Bone marrow (tissue), 2 donors: ENCODE measurements around the gene GPR162.

Experiments
- DNase-seq, 2 donors: peaks; one replicate each; lab custom pipeline; 2025; lab: John Stamatoyannopoulos, UW

GPR162 gene

DNA sequence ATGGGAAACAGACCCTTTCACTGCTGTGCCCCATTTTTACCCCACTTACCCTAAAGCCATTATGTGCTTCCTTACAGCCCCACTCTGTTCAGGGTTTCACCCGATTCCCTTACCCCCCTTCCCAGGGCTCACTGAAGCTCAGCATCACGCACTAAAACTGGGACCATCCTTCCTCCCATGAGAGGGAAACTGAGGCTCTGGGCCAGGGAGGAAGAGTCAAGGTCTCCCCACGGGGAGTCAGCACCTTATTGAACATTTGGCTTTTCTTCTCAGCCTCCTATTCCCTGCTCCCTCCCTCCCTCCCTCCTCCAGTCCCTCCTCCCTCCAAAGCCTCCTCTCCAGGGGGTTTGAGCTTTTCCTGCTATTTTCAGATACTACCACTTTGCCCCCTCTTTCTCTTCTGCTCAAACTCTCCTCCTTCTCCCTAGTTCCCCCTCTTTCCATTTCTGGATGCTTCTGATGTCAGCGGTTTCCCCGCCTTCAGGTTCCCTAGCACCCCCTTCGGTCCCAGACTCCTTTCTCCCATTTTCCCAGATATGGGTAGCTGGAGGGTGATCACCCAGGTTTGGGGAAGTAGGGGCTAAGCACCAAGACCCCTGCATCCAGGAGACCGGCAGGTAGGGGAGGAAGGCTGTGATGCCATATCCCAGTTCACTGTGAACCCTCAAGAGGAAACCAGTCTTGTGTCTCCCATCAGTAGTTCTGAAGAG, 960 bp downstream of the GPR162 start:
- DNase-seq = no peak

- DNase-seq = no peak
Observed at GRCh38 chr12:6823182-6824084, 1.8 kb downstream of the GPR162 start.

- DNase-seq = no peak
Observed at GRCh38 chr12:6824085-6824775, 2.6 kb downstream of the GPR162 start.

- no peak for DNase-seq
Observed at GRCh38 chr12:6824901-6825381, 3.3 kb downstream of the GPR162 start.

DNA sequence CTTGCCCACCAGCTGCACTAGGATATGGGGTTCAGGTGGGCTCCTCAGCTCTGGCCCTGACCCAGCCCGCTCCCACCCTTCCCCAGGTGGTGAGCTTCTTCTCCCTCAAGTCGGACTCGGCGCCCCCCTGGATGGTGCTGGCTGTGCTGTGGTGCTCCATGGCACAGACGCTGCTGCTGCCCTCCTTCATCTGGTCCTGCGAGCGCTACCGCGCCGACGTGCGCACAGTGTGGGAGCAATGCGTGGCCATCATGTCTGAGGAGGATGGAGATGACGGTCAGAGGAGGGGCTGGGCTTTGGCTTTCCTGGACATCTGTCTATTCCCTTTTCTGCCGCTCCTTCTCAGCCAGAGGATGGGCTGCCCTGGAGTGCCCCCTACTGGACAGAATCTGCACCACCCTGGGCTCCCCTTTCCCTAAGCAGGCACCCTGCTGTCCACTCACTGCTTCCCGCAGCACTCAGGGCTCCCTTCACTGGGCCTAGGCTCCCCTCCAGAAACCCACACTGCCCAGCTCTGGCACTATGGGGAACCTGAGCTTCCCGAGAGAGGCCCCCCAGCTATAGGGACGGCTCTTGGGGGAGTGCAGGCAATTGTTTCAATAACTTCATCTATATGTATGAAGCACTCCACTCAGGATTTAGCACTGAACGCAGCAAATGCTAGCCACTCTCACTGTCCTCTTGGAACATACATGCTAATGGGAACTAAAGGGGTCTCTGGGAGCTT, 3.9 kb downstream of the GPR162 start:
- DNase-seq = peak; percentile 57 to 65

DNA sequence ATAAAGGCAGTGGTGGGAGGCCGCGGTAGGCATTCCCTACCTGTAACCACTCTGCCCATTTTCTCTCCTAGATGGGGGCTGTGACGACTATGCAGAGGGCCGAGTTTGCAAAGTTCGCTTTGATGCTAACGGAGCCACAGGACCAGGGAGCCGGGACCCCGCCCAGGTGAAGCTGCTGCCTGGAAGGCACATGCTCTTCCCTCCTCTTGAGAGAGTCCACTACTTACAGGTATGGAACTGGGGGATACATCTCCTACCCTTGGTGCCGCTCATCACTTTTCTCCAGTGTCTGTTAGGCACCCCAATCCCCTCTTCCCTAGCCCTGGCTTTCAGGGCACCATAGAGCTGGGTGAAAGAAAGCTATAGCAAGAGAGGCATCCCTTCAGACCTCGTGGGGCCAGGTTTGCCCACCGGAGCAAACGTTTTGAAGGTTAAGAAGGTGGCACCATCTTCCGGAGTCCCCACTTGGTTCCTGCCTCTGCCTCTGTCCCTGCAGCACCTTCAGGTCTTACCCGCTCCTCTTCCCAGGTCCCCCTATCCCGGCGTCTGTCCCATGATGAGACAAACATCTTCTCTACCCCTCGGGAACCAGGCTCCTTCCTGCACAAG, 4.6 kb downstream of the GPR162 start:
- DNase-seq = no peak

GRCh38 chr12:6826734-6827436, 5.3 kb downstream of the GPR162 start:
- no peak for DNase-seq

GRCh38 chr12:6827437-6827911, 5.9 kb downstream of the GPR162 start:
- DNase-seq = peak in 1 of 2 donors; percentile 14

- no peak for DNase-seq
Observed at GRCh38 chr12:6827982-6828780, 6.6 kb downstream of the GPR162 start, which contains the start of gene P3H3. Gene P3H3 (plus strand): TSS chr12:6828407. CDS start chr12:6828441, 34 bp downstream.

DNA sequence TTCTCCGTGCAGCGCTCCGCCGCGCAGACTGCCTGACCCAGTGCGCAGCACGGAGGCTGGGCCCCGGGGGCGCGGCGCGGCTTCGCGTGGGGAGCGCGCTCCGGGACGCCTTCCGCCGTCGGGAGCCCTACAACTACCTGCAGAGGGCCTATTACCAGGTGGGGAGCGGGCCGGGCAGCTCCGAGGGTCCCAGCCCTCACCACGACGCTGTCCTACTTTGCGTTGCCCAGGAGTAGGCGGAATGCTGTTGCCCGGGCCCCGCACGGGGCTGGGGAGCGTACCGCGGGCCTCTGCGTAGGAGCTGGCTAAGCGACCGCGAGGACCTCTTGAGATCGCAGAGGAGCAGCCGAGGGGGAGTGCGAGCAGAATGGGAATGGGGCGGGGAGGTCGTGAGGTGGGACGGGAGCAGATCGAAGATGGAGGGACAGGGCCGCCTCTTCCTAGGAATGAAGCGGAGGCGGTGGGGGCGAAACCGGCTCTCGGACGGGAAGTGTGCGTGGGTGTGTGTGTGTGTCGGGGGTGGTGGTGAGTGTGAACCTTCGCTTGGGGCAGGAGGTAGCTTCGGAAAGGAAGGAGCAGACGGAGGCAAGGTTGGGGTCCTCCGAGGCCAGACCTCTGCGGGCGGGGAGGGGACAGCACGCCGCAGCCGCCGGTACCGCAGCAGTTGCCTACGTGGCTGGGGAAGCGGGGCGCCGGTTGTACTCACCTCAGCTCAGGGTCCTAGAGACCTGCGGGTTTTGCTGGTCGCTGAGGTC, 7.3 kb downstream of the GPR162 start:
- DNase-seq = no peak

DNA sequence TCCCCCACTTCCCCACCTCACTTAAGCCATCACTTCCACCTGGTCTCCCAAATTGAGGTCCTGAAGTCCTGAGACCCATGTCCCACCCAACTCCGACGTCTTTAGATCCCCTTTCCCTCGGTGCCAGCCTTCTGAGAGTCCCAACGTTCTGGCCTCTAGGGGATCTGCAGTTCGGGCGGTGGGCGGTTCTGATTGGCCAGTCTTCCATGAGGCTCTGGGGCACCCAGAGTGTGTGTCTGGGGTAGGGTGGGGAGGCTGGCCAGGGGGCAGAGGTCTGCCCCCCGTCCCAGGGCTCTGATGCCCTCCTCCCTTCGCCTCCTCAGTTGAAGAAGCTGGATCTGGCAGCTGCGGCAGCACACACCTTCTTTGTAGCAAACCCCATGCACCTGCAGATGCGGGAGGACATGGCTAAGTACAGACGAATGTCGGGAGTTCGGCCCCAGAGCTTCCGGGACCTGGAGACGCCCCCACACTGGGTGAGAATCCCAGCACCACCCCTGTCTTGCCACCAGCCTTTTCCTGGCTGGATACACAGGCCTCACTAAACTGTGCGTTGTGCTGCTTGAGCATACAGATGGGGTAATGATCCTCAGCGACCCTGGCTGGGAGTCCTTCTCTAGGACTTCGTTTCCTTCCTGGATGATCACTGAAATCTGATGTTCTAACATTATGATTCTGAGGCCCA, 8.1 kb downstream of the GPR162 start:
- no peak for DNase-seq

GRCh38 chr12:6830286-6830890, 8.8 kb downstream of the GPR162 start:
- no peak for DNase-seq

- DNase-seq = no peak
Observed at GRCh38 chr12:6830999-6831398, 9.4 kb downstream of the GPR162 start.

DNA sequence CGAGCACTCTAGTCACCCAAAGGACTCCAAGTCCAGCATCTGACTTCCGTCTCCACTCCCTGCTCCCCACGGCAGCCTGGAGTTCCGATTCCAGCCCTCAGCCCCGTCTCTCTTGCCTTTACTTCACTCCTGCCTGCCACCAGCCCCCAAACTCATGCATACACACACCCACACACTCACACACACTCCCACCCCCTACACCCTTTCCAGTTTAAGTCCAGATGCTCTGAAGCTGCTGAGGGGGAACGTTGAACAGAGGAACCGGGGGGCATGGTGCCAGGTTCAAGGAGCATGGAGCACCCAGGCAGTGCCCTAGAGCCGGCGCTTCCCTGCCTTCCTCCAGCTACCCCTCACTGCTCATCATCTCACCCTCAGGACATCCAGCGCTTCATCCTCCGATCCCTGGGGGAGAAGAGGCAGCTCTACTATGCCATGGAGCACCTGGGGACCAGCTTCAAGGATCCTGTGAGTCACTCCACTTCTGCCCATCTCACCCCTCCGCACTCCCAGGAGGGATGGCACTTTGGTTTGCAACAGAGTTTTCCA, 9.9 kb downstream of the GPR162 start:
- no peak for DNase-seq

DNA sequence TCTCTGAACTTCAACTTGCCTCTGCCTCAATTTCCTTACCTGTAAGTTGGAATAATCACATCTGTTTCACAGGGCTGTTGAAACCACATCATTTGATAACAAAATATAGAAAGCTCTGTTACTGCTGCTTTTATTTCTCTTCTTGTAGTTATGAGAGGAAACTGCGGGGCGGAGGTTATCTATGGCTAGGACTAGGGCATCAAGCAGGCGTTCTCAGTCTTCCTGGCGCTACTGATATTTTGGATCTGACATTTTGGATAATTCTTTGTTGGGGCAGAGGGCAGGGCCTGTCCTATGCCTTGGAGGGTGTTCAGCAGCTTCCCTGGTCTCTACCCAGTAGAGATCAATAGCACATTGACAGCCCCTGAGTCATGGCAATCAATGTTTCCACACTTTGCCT, 10.5 kb downstream of the GPR162 start:
- no peak for DNase-seq

- no peak for DNase-seq
Observed at GRCh38 chr12:6833189-6833890, 11.7 kb downstream of the GPR162 start.

DNA sequence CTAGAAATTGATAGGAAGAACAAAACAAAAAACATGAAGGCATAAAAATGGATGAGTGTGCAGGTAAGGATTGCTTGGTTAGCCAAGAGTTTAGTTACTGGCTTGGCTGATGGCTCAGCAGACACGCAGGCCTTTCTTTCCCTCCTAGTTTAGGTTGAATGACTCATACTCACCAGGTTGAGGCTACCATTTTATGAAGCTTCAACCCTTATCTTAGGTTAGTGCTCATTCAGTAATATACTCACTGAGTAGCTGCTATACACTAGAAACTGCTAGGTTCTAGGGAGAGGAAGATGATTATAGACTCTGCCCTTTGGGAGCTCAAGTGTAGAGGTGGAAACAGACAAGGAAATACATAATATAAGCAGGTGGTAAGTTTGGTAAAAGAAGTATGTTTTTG, 12.6 kb downstream of the GPR162 start:
- no peak for DNase-seq
